ENCODE results near the gene KRTAP20-1. TPM values are rescaled to one million over a fixed set of nuclear protein-coding genes. Genes with fewer than 3 reads are reported as not detected.

The KRTAP20-1 gene
- total RNA-seq, 4 donors from 2014 or later, result not detected

DNA sequence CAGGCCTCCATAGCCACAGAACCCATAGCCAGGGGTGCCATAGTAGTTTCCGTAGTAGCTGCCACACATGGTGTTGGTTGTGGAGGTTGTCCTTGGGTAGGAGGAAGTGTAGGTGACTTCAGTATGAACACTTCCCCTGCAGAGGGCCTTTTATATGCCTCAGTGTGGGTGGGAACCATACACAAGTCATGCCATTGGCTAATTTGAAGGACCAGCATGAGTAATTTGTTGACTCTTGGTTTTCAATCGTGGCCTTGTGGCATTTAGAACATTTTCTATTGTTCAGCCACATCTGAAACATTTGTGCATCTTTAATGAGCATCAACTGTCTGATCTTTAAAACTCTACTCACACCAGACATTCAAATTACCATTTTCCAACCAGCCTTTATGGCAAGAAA is 2.4 kb upstream of the KRTAP20-1 start, which contains the start of gene KRTAP6-1:
Gene KRTAP6-1, minus strand, starts transcription at position 95 of the 400 bp plus-strand sequence. Its CDS starts 26 bp downstream, at position 69.
- DNase-seq (ENCODE audit: low spot score in 2 of 2), result no peak
- no peak within 1 kb of the TSS for H3K4me3 ChIP-seq (ENCODE audit: low read depth, poor library complexity, severe bottlenecking)
- TF ChIP-seq POLR2A (IDR thresholded peaks at IDR 0.05), result no peak
- TF ChIP-seq, protein P1, sequence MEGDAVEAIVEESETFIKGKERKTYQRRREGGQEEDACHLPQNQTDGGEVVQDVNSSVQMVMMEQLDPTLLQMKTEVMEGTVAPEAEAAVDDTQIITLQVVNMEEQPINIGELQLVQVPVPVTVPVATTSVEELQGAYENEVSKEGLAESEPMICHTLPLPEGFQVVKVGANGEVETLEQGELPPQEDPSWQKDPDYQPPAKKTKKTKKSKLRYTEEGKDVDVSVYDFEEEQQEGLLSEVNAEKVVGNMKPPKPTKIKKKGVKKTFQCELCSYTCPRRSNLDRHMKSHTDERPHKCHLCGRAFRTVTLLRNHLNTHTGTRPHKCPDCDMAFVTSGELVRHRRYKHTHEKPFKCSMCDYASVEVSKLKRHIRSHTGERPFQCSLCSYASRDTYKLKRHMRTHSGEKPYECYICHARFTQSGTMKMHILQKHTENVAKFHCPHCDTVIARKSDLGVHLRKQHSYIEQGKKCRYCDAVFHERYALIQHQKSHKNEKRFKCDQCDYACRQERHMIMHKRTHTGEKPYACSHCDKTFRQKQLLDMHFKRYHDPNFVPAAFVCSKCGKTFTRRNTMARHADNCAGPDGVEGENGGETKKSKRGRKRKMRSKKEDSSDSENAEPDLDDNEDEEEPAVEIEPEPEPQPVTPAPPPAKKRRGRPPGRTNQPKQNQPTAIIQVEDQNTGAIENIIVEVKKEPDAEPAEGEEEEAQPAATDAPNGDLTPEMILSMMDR (IDR thresholded peaks at IDR 0.05), result no peak
- WGBS, 2 donors, result 70 to 80% methylated on average over 2 of the region's 2 CpGs
- intact Hi-C loops (cut with DNase I; ENCODE audit: low total_unique reads), result no loop called here

DNA sequence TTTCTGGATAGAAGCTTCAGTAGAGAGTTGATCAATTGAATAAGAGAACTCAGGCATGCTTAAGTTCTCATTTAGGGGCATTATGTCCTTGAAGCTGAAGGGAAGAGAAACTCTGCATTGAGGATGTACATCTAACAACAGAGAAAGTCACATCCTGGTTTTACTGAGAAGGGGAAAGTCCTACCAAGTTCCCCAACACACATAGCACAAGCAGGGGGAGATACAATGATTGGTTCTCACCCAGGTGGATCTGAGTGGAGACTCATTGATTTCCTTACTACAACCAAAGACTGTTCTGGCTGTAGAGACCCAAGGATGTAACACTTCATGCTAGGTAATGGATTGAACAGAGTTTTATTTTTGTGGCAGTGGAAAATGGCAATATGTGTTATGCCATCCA is 1.0 kb upstream of the KRTAP20-1 start:
- no peak for DNase-seq (ENCODE audit: low spot score in 2 of 2)
- intact Hi-C loops (cut with DNase I; ENCODE audit: low total_unique reads), result no loop called here
- no peak overlapping the region for H3K4me3 ChIP-seq (ENCODE audit: low read depth, poor library complexity, severe bottlenecking)
- TF ChIP-seq POLR2A (IDR thresholded peaks at IDR 0.05), result no peak
- TF ChIP-seq, protein P1 (IDR thresholded peaks at IDR 0.05), result no peak

DNA sequence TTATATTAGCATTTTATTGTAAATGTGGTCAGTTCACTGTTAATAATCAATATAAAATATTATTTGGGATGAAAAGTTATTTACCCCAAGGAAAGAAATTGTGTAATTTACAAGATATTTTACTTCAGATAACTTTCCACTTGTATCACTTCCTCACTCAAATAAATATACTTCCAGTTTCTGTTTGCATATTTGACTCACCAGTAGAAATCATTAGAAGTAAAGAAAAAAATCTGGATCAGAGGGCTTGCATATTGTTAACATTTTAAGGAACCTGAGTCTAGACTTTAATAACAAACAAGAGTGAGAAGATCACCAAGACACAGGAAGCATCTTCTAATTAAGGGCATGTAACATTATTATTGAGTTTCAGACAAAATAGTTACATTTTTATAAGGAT is 3.9 kb downstream of the KRTAP20-1 start:
- no peak for TF ChIP-seq POLR2A (IDR thresholded peaks at IDR 0.05)
- DNase-seq (ENCODE audit: low spot score in 2 of 2), result no peak
- intact Hi-C loops (cut with DNase I; ENCODE audit: low total_unique reads), result no loop called here
- no peak overlapping the region for H3K4me3 ChIP-seq (ENCODE audit: low read depth, poor library complexity, severe bottlenecking)

DNA sequence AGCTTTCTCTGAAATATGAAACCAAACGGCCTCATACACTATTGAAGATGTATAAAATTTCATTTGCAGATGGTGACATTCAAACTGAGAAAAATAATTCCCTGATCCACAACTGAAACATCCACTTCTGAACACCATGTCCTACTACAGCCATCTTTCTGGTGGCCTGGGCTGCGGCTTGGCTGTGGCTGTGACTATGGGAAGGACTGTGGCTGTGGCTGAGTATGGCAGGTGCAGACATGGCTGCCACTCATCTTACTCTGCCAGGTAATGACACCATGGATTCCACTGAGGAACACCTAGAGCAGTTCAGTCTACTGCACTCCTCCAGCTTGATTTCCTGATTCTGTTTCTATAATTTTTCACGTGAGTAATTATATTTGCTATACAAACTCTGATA is 4.3 kb downstream of the KRTAP20-1 start, which contains the start of gene KRTAP20-4:
Gene KRTAP20-4, plus strand, starts transcription at position 106 of the 400 bp plus-strand sequence.
- intact Hi-C loops (cut with DNase I; ENCODE audit: low total_unique reads), result no loop called here
- WGBS, 2 donors, result 79 to 87% methylated on average over 3 of the region's 3 CpGs
- no peak for DNase-seq (ENCODE audit: low spot score in 2 of 2)
- TF ChIP-seq, protein P1 (IDR thresholded peaks at IDR 0.05), result no peak
- TF ChIP-seq POLR2A (IDR thresholded peaks at IDR 0.05), result no peak
- no peak within 1 kb of the TSS for H3K4me3 ChIP-seq (ENCODE audit: low read depth, poor library complexity, severe bottlenecking)

DNA sequence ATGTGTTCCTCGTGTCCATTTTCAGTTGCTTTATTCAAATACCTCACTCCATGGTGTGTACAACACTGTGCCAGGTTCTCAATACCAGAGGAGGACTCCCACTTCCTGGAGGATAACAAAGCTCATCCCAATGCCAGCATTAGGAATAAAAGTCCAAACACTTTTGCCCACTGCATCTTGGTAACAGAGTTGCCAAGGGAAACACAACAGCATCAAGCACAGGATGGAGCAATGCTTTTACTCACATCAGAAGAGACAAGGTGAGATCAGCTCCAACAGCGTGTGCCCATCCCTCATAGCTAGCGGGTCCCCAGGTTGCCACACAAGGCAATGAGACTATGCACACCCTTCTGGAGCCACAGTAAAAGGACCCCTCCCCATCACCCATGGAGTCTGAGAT is 7.1 kb downstream of the KRTAP20-1 start:
- TF ChIP-seq, protein P1 (IDR thresholded peaks at IDR 0.05), result no peak
- no peak for TF ChIP-seq POLR2A (IDR thresholded peaks at IDR 0.05)
- intact Hi-C loops (cut with DNase I; ENCODE audit: low total_unique reads), result no loop called here
- 92 to 97% methylated on average over 3 of the region's 3 CpGs for WGBS, 2 donors

DNA sequence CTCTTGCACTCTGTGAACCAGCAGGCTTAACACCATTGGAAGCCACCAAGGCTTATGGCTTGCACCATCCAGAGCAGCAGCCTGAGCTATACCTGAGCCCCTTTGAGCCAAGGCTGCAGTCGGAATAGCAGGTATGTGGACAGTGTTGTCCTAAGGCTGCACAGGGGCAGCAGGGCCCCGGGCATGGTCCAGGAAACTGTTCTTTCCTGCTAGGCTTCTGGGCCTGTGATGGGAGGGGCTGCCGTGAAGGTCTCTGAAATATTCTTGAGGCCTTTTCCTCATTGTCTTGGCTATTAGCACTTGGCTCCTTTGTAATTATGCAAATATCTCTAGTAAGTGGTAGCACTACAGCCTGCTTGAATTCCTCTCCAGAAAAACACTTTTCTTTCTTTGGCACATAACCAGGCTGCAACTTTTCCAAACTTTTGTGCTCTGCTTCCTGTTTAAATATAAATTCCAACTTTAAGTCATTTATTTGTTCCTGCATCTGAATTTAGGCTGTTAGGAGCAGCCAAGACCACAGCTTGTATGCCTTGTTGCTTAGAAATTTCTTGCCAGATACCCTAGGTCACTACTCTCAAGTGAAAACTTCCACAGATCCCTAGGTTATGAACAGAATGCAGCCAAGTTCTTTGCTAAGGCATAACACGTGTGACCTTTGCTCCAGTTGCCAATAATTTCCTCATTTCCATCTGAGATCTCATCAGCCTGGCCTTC is 9.4 kb downstream of the KRTAP20-1 start:
- H3K4me3 ChIP-seq (ENCODE audit: low read depth, poor library complexity, severe bottlenecking), result no peak overlapping the region
- WGBS, 2 donors, result 71 to 74% methylated on average over 4 of the region's 4 CpGs
- intact Hi-C loops (cut with DNase I; ENCODE audit: low total_unique reads), result no loop called here
- TF ChIP-seq, protein P1 (IDR thresholded peaks at IDR 0.05), result no peak
- TF ChIP-seq POLR2A (IDR thresholded peaks at IDR 0.05), result no peak
- no peak for DNase-seq (ENCODE audit: low spot score in 2 of 2)

More for the DNA sequence above, 7.1 kb downstream of the KRTAP20-1 start:
- H3K4me3 ChIP-seq (ENCODE audit: low read depth, poor library complexity, severe bottlenecking), result no peak overlapping the region
- DNase-seq (ENCODE audit: low spot score in 2 of 2), result no peak
